HepG2 (cell line): ENCODE results near the gene B3GNT9. TPM values are rescaled to one million over a fixed set of nuclear protein-coding genes. Genes with fewer than 3 reads are reported as not detected.

Experiments used
- AHR ChIP-seq: IDR thresholded peaks from 2 replicates; pipeline ENCODE4 v1.6.1; 2018; ENCODE audit warnings: missing genetic modification reagents, missing compliant biosample characterization
- CAMTA2 ChIP-seq: sonication (generic); formaldehyde crosslinking; IDR thresholded peaks from 2 replicates; pipeline ENCODE4 v1.4.0; 2020; ENCODE audit warnings: mild to moderate bottlenecking, missing genetic modification reagents, borderline replicate concordance
- ELF3 ChIP-seq: IDR thresholded peaks from 2 replicates; pipeline ENCODE4 v1.6.1; 2016; ENCODE audit warnings: missing genetic modification reagents, missing compliant biosample characterization
- ETV6 ChIP-seq: sonication (generic); formaldehyde crosslinking; conservative IDR thresholded peaks from 2 replicates; pipeline ENCODE4 v1.4.0; 2020; ENCODE audit warnings: missing genetic modification reagents
- FOXA3 ChIP-seq: IDR thresholded peaks from 2 replicates; pipeline ENCODE4 v1.6.1; 2016; ENCODE audit warnings: missing genetic modification reagents, missing compliant biosample characterization
- FOXP1 ChIP-seq, 2 experiments: fragments of 450-650 bp in 1 of 2; IDR thresholded peaks; 2 replicates each; pipeline ENCODE4 v1.6.1; 2017 to 2018; ENCODE audit warnings: antibody characterized with exemption in 1 of 2
- HNF4A ChIP-seq: sonication (generic); formaldehyde crosslinking; IDR thresholded peaks from 2 replicates; pipeline ENCODE4 v1.4.0; 2020; ENCODE audit warnings: missing genetic modification reagents
- HOXA5 ChIP-seq: sonication (generic); formaldehyde crosslinking; IDR thresholded peaks from 2 replicates; pipeline ENCODE4 v1.4.0; 2020; ENCODE audit warnings: missing genetic modification reagents
- KLF6 ChIP-seq: IDR thresholded peaks from 2 replicates; pipeline ENCODE4 v1.8.0; 2016; ENCODE audit warnings: missing biosample characterization, missing genetic modification reagents
- MTERF4 ChIP-seq: sonication (generic); formaldehyde crosslinking; IDR thresholded peaks from 2 replicates; pipeline ENCODE4 v1.8.0; 2023; ENCODE audit warnings: mild to moderate bottlenecking, missing genetic modification reagents
- NFE2 ChIP-seq: sonication (generic); formaldehyde crosslinking; IDR thresholded peaks from 2 replicates; pipeline ENCODE4 v1.4.0; 2020; ENCODE audit warnings: missing genetic modification reagents
- NKX3-1 ChIP-seq: sonication (generic); formaldehyde crosslinking; IDR thresholded peaks from 2 replicates; pipeline ENCODE4 v1.5.0; 2020; ENCODE audit warnings: missing genetic modification reagents
- ONECUT2 ChIP-seq: sonication (generic); formaldehyde crosslinking; IDR thresholded peaks from 2 replicates; pipeline ENCODE4 v1.4.0; 2020; ENCODE audit warnings: missing genetic modification reagents
- RXRA ChIP-seq: sonication (generic); formaldehyde crosslinking; IDR thresholded peaks from 2 replicates; pipeline ENCODE4 v1.5.1; 2020; ENCODE audit warnings: missing genetic modification reagents
- SIN3B ChIP-seq: fragments of 150-350 bp; IDR thresholded peaks from 2 replicates; pipeline ENCODE4 v1.6.1; 2014; ENCODE audit warnings: low read length
- SRY ChIP-seq: sonication (generic); formaldehyde crosslinking; IDR thresholded peaks from 2 replicates; pipeline ENCODE4 v1.8.0; 2022; ENCODE audit warnings: mild to moderate bottlenecking, missing genetic modification reagents
- TEAD3 ChIP-seq: optimal IDR thresholded peaks from 2 replicates; pipeline ENCODE3; 2016; ENCODE audit warnings: borderline replicate concordance
- ZC3H4 ChIP-seq: sonication (generic); formaldehyde crosslinking; IDR thresholded peaks from 2 replicates; pipeline ENCODE4 v1.4.0; 2020; ENCODE audit warnings: missing genetic modification reagents, borderline replicate concordance
- ZEB1 ChIP-seq: IDR thresholded peaks from 2 replicates; pipeline ENCODE4 v1.6.1; 2012; ENCODE audit warnings: mild to moderate bottlenecking, low read depth, inconsistent platforms; ENCODE audit not compliant: insufficient replicate concordance
- ZHX1 ChIP-seq: sonication (generic); formaldehyde crosslinking; IDR thresholded peaks from 2 replicates; pipeline ENCODE4 v1.8.1; 2022; ENCODE audit warnings: low read depth, mild to moderate bottlenecking, missing genetic modification reagents
- ZNF430 ChIP-seq: sonication (generic); formaldehyde crosslinking; IDR thresholded peaks from 2 replicates; pipeline ENCODE4 v1.9.0; 2021; ENCODE audit warnings: mild to moderate bottlenecking, missing genetic modification reagents
- ZNF513 ChIP-seq: sonication (generic); formaldehyde crosslinking; conservative IDR thresholded peaks from 2 replicates; pipeline ENCODE4 v1.5.0; 2020; ENCODE audit warnings: missing genetic modification reagents
- ZNF704 ChIP-seq: sonication (generic); formaldehyde crosslinking; IDR thresholded peaks from 2 replicates; pipeline ENCODE4 v1.8.1; 2023; ENCODE audit warnings: mild to moderate bottlenecking, inconsistent platforms, moderate library complexity, missing genetic modification reagents, borderline replicate concordance
- ZNF724P ChIP-seq: sonication (generic); formaldehyde crosslinking; IDR thresholded peaks from 2 replicates; pipeline ENCODE4 v1.8.0; 2022; ENCODE audit warnings: missing genetic modification reagents, borderline replicate concordance
- ZSCAN30 ChIP-seq: sonication (generic); formaldehyde crosslinking; IDR thresholded peaks from 2 replicates; pipeline ENCODE4 v1.5.0; 2020; ENCODE audit warnings: mild to moderate bottlenecking, missing genetic modification reagents
- polyA plus RNA-seq, 8 experiments: library from polyadenylated mRNA; depleted of rRNA in 3 of 8; stranded (reverse) in 7 of 8; unstranded in 1 of 8; fragments of >200 nt; fragmentation: Illumina TruSeq in 4 of 8; extraction: Trizol in 4 of 8; gene quantifications; 2 replicates each; pipeline versions ENCODE4 v1.2.1 to v1.2.3, GENCODE V29; 2011 to 2016; ENCODE audit warnings: low read depth in 4 of 8, missing spikeins in 1 of 8, mixed read lengths in 1 of 8; ENCODE audit not compliant: insufficient read depth in 1 of 8
- total RNA-seq, 5 experiments: library from RNA; depleted of rRNA; stranded (reverse); fragments of >200 nt; fragmentation: Illumina TruSeq; extraction: Trizol; gene quantifications; 2 replicates each; pipeline ENCODE4 v1.2.3, GENCODE V29; 2016; ENCODE audit warnings: low read depth in 1 of 5

Gene B3GNT9
- total and polyA plus RNA-seq, 2 of the 13 experiments (the other 11 are each of a cell fraction or from before 2014, with no cell fraction given): 1.5 to 3.1 TPM

GRCh38 chr16:67184995-67185650 lies 34.3 kb upstream of the B3GNT9 start (continued):
- TF ChIP-seq FOXA3 (CRISPR knock-in tag) (peak; percentile 59), NKX3-1 (CRISPR knock-in tag) (peak; percentile 88; the same call in 1 of the 2 replicates), ZSCAN30 (CRISPR knock-in tag) (no peak), ZEB1 (no peak), ZNF513 (0 out of 2 replicates have a peak, but pooled peaks have one; percentile 72), ONECUT2 (CRISPR knock-in tag) (peak; percentile 64; the same call in 1 of the 2 replicates), ELF3 (peak; percentile 85), HOXA5 (CRISPR knock-in tag) (peak; percentile 89), SRY (CRISPR knock-in tag) (peak; percentile 84), ZC3H4 (CRISPR knock-in tag) (0 out of 2 replicates have a peak, but pooled peaks have one; percentile 74), ZNF704 (CRISPR knock-in tag) (no peak), RXRA (CRISPR knock-in tag) (peak; percentile 79; the same call in 1 of the 2 replicates), MTERF4 (0 out of 2 replicates have a peak, but pooled peaks have one; percentile 81), AHR (CRISPR knock-in tag) (0 out of 2 replicates have a peak, but pooled peaks have one; percentile 91), CAMTA2 (0 out of 2 replicates have a peak, but pooled peaks have one; percentile 90), ZNF430 (peak; percentile 61; the same call in 1 of the 2 replicates), KLF6 (peak; percentile 98; the same call in 1 of the 2 replicates), ETV6 (CRISPR knock-in tag) (peak; percentile 98), SIN3B (peak; percentile 63; the same call in 1 of the 2 replicates), FOXP1 (IDR thresholded peaks at IDR 0.05) (no peak), FOXP1 (CRISPR knock-in tag; IDR thresholded peaks at IDR 0.05) (no peak), ZHX1 (CRISPR knock-in tag) (peak; percentile 63; the same call in 1 of the 2 replicates), TEAD3 (CRISPR knock-in tag) (peak; percentile 74), HNF4A (CRISPR knock-in tag) (peak; percentile 58), NFE2 (CRISPR knock-in tag) (no peak), ZNF724P (CRISPR knock-in tag) (peak; percentile 95; the same call in 1 of the 2 replicates)
